GM12872 (cell line): ENCODE results near the gene SETD1A.

Experiments used
- CTCF ChIP-seq: IDR thresholded peaks from 3 replicates; pipeline ENCODE4 v1.5.1; 2011; ENCODE audit warnings: low read depth, mild to moderate bottlenecking, low read length, moderate library complexity; ENCODE audit not compliant: insufficient read depth

SETD1A gene

DNA sequence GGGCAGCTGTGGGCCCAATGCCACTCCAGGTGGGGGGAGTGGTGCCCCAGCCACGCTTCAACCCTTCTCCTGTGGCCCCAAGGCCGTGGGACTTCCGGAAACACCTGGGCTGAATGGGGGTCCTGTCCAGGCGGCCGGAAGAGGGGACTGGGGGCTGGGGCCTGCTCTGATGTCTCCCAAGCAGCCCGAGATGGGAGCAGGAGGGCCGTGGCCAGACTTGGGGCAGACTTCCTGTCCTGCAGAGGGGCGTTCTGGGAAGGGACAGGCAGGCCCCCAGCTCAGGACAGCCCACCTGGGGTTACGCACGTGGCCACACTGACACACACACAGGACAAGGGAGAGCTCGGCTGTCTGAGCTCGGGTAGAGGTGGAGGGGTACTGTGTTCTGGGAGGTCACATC, 32.6 kb downstream of the SETD1A start:
- TF ChIP-seq CTCF, result no peak

DNA sequence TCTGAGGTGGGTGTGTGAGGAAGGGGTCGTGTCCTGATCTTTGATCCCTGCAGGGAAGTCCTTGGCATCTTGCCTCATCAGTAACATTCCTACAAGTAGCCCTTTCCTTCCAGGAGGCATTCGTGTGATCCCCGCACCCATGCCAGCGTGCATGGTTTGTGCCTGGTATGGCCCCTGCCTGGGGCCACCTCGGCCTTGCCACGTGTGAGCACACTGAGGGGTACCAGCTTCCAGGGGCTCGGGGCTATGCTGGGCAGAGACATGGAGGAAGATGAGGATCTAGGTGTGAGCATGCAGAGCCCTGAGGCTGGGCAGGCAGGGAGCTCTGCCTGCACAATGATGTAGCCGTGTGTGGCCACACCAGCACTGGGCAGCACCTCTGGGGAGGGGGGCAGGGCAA, 33.5 kb downstream of the SETD1A start:
- TF ChIP-seq CTCF, result no peak

GRCh38 chr16:30992276-30992780, 34.8 kb downstream of the SETD1A start:
- TF ChIP-seq CTCF, result no peak

GRCh38 chr16:30992931-30993816, 35.6 kb downstream of the SETD1A start:
- no peak for TF ChIP-seq CTCF

GRCh38 chr16:30995927-30996323, 38.4 kb downstream of the SETD1A start:
- no peak for TF ChIP-seq CTCF

DNA sequence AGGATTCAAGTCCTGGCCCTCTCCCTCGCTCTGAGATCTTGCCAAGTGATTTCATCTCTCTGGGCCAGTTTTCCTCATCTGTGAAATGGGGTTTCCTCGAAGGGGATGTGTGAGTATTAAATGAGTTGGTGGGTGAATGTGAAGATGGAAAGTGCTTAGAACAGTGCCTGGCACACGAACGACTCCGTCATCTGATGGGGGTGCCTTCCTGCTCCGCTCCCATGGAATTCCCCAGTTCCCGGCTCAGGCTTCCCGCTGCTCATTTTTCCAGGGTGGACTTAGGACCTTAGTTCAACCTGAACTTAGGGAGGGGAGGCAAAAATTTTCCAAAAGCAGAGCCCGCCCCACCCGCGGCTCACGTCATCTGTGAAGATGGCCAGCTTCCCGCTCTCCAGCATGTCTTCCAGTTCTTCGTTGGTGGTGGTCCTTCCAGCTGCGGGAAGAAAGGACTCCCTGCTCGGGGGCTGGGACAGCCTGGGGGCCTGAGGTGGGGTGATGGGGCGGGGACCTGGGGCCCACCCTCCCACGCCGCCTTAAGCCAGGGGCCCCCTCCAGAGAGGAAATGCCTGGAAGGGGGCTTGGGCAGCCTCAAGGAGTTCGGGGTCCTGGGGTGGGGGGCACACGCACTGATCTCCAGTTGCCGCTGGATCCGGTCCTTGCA, 38.9 kb downstream of the SETD1A start:
- TF ChIP-seq CTCF, result no peak

GRCh38 chr16:30996985-30997724, 39.6 kb downstream of the SETD1A start:
- TF ChIP-seq CTCF, result no peak
